Measurements from ENCODE around the gene MGST2. TPM values are rescaled to one million over a fixed set of nuclear protein-coding genes. Genes with fewer than 3 reads are reported as not detected.

Gene MGST2
- total RNA-seq, 1 experiment from 2014 or later = 27.5 TPM

GRCh38 chr4:139732991-139733570 lies 67.5 kb downstream of the MGST2 start:
- Mint-ChIP-seq H3K36me3 (ENCODE audit: insufficient read depth, unreplicated experiment) (no peaks in the 10 kb centered on the region), H3K4me3 (ENCODE audit: unreplicated experiment) (no peak overlapping the region), H3K4me1 (ENCODE audit: insufficient read depth, unreplicated experiment) (peaks cover 6% of the 10 kb centered on the region), H3K27me3 (ENCODE audit: insufficient read depth, unreplicated experiment) (no peaks in the 10 kb centered on the region), H3K27ac (ENCODE audit: low read depth, unreplicated experiment) (no peak overlapping the region), H3K9me3 (ENCODE audit: unreplicated experiment) (no peaks in the 10 kb centered on the region)
- POLR2A ChIA-PET = interaction anchor here (1.0 to 2.4 kb wide), 4 partner anchors 8 to 520 kb away, joined by 3 to 13 read pairs (median 6); partner anchors contain the start of gene MAML3
- CTCF ChIA-PET = interaction anchor here (0.5 to 2.0 kb wide), 13 partner anchors 9 to 1436 kb away, joined by 3 to 12 read pairs (median 3); no protein-coding TSS in a partner anchor
- intact Hi-C loops (cut with micrococcal nuclease) = loop anchor here (5.0 to 10.0 kb wide), 2 partner anchors 252 to 419 kb away; partner anchors contain the start of gene MAML3
- DNase-seq (ENCODE audit: unreplicated experiment) = no peak
- no TSS peak for BruUV-seq (replicated peaks)
- TF ChIP-seq, protein P1, sequence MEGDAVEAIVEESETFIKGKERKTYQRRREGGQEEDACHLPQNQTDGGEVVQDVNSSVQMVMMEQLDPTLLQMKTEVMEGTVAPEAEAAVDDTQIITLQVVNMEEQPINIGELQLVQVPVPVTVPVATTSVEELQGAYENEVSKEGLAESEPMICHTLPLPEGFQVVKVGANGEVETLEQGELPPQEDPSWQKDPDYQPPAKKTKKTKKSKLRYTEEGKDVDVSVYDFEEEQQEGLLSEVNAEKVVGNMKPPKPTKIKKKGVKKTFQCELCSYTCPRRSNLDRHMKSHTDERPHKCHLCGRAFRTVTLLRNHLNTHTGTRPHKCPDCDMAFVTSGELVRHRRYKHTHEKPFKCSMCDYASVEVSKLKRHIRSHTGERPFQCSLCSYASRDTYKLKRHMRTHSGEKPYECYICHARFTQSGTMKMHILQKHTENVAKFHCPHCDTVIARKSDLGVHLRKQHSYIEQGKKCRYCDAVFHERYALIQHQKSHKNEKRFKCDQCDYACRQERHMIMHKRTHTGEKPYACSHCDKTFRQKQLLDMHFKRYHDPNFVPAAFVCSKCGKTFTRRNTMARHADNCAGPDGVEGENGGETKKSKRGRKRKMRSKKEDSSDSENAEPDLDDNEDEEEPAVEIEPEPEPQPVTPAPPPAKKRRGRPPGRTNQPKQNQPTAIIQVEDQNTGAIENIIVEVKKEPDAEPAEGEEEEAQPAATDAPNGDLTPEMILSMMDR (IDR thresholded peaks at IDR 0.05; ENCODE audit: unreplicated experiment) = no peak

DNA sequence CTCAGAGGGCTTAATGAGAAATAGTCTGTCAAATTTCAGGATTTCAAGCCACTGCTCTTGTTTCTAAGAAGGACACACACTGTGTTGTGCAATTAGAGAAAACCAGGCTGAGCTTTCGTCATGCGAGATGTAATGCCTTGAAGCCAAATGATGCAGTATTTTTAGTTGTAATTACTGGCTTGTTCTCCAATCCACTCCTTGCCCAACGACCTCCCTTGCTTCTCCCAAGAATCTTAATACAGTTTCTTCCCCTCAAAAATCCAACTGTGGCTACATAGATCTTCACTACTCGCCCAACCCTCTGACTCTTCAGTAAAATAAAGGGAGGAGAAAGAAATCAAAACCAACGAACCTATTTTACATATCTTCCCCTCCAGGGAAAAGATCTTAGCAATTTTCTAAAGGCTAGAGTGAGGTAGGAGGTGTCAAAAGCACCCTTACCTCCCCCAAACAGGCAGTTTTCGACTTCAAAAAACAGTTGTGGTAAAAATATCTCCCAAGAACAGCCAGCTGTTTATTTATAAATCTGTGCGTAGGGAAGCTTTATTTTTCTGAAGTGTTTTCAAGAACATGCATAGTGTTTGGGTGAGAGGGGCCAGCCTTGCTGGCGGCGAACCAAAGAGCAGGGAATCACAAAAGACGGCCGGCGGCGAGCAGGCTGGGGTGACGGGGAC lies 68.7 kb downstream of the MGST2 start:
- Mint-ChIP-seq H3K4me1 (ENCODE audit: insufficient read depth, unreplicated experiment) (peaks cover 6% of the 10 kb centered on the region), H3K36me3 (ENCODE audit: insufficient read depth, unreplicated experiment) (no peaks in the 10 kb centered on the region), H3K4me3 (ENCODE audit: unreplicated experiment) (peak overlapping the region; percentile 28), H3K9me3 (ENCODE audit: unreplicated experiment) (no peaks in the 10 kb centered on the region), H3K27me3 (ENCODE audit: insufficient read depth, unreplicated experiment) (no peaks in the 10 kb centered on the region), H3K27ac (ENCODE audit: low read depth, unreplicated experiment) (no peak overlapping the region)
- CTCF ChIA-PET = interaction anchor here (0.6 to 2.0 kb wide), 14 partner anchors 10 to 1120 kb away, joined by 3 to 12 read pairs (median 4); no protein-coding TSS in a partner anchor
- DNase-seq (ENCODE audit: unreplicated experiment) = peak; percentile 70
- TF ChIP-seq, protein P1 (IDR thresholded peaks at IDR 0.05; ENCODE audit: unreplicated experiment) = no peak
- intact Hi-C loops (cut with micrococcal nuclease) = loop anchor here (2.0 to 10.0 kb wide), 3 partner anchors 250 to 518 kb away; partner anchors contain the start of gene MAML3
- POLR2A ChIA-PET = interaction anchor here (0.6 to 2.4 kb wide), 4 partner anchors 15 to 519 kb away, joined by 3 to 13 read pairs (median 8); partner anchors contain the start of gene MAML3
- no TSS peak for BruUV-seq (replicated peaks)

- CTCF ChIA-PET = interaction anchor here (0.7 to 2.0 kb wide), 6 partner anchors 11 to 1120 kb away, joined by 3 to 12 read pairs (median 4); no protein-coding TSS in a partner anchor
- DNase-seq (ENCODE audit: unreplicated experiment) = peak; percentile 35
- Mint-ChIP-seq H3K4me1 (ENCODE audit: insufficient read depth, unreplicated experiment) (peaks cover 6% of the 10 kb centered on the region), H3K27ac (ENCODE audit: low read depth, unreplicated experiment) (no peak overlapping the region), H3K9me3 (ENCODE audit: unreplicated experiment) (no peaks in the 10 kb centered on the region), H3K4me3 (ENCODE audit: unreplicated experiment) (peak overlapping the region; percentile 28), H3K36me3 (ENCODE audit: insufficient read depth, unreplicated experiment) (no peaks in the 10 kb centered on the region), H3K27me3 (ENCODE audit: insufficient read depth, unreplicated experiment) (no peaks in the 10 kb centered on the region)
- intact Hi-C loops (cut with micrococcal nuclease) = loop anchor here (2.0 to 10.0 kb wide), 4 partner anchors 250 to 592 kb away; partner anchors contain the start of gene MAML3
- TF ChIP-seq, protein P1 (IDR thresholded peaks at IDR 0.05; ENCODE audit: unreplicated experiment) = peak; percentile 52
- BruUV-seq (replicated peaks) = no TSS peak
- POLR2A ChIA-PET = interaction anchor here (0.6 to 1.9 kb wide), 3 partner anchors 16 to 518 kb away, joined by 3 to 9 read pairs (median 8); no protein-coding TSS in a partner anchor
Observed at GRCh38 chr4:139734875-139735380, 69.3 kb downstream of the MGST2 start.
